ENCODE results near the gene COPE. TPM values are rescaled to one million over a fixed set of nuclear protein-coding genes. Genes with fewer than 3 reads are reported as not detected.

Gene COPE
- polyA plus RNA-seq, 1 donor from 2014 or later: 397 TPM

GRCh38 chr19:18871543-18871942 is 47.6 kb downstream of the COPE start:
- Histone ChIP-seq H3K36me3 (ENCODE audit: insufficient read depth, low read length) (no peaks in the 10 kb centered on the region), H4K20me1 (ENCODE audit: insufficient read depth) (no peaks in the 10 kb centered on the region), H3K9me2 (ENCODE audit: insufficient read depth, low read length) (no peaks in the 10 kb centered on the region), H3K27me3 (ENCODE audit: insufficient read depth, low read depth, low read length) (no peaks in the 10 kb centered on the region), H3K4me3 (ENCODE audit: low read length) (no peak overlapping the region), H3K4me2 (ENCODE audit: low read length) (no peak overlapping the region), H3K27ac (ENCODE audit: low read length) (no peak overlapping the region), H3K9ac (ENCODE audit: low read length) (no peak overlapping the region), H3K79me2 (replicated peaks; ENCODE audit: insufficient read depth, low read length) (no peaks in the 10 kb centered on the region), H3F3A (ENCODE audit: insufficient read depth, low read length, poor library complexity, severe bottlenecking) (no peaks in the 10 kb centered on the region), H2AFZ (ENCODE audit: low read depth, low read length) (no peak overlapping the region), H3K9me3 (ENCODE audit: low read length) (no peaks in the 10 kb centered on the region)
- TF ChIP-seq TAF1 (IDR thresholded peaks at IDR 0.05; ENCODE audit: low read depth): no peak
- TF ChIP-seq EP300 (conservative IDR thresholded peaks at IDR 0.05; ENCODE audit: poor library complexity, severe bottlenecking): no peak
- no peak for TF ChIP-seq EZH2 (IDR thresholded peaks at IDR 0.05; ENCODE audit: borderline replicate concordance, insufficient read depth, low read length, poor library complexity, severe bottlenecking)
- no peak for TF ChIP-seq SMC3 (conservative IDR thresholded peaks at IDR 0.05; ENCODE audit: poor library complexity)
- no peak for TF ChIP-seq MXI1 (conservative IDR thresholded peaks at IDR 0.05; ENCODE audit: poor library complexity, severe bottlenecking)
- no peak for TF ChIP-seq RAD21 (conservative IDR thresholded peaks at IDR 0.05)
- TF ChIP-seq REST (IDR thresholded peaks at IDR 0.05; ENCODE audit: borderline replicate concordance): no peak
- no peak for TF ChIP-seq CTCF (IDR thresholded peaks at IDR 0.05; ENCODE audit: poor library complexity, severe bottlenecking)
- no peak for TF ChIP-seq POLR2AphosphoS5 (IDR thresholded peaks at IDR 0.05)

- Histone ChIP-seq H3K4me2 (ENCODE audit: low read length) (no peak overlapping the region), H3K9ac (ENCODE audit: low read length) (no peak overlapping the region), H3K4me3 (ENCODE audit: low read length) (no peak overlapping the region), H4K20me1 (ENCODE audit: insufficient read depth) (no peaks in the 10 kb centered on the region), H3K79me2 (replicated peaks; ENCODE audit: insufficient read depth, low read length) (no peaks in the 10 kb centered on the region), H3K27me3 (ENCODE audit: insufficient read depth, low read depth, low read length) (no peaks in the 10 kb centered on the region), H3K9me3 (ENCODE audit: low read length) (no peaks in the 10 kb centered on the region), H3K36me3 (ENCODE audit: insufficient read depth, low read length) (no peaks in the 10 kb centered on the region), H3K9me2 (ENCODE audit: insufficient read depth, low read length) (no peaks in the 10 kb centered on the region), H3F3A (ENCODE audit: insufficient read depth, low read length, poor library complexity, severe bottlenecking) (no peaks in the 10 kb centered on the region), H3K27ac (ENCODE audit: low read length) (no peak overlapping the region), H2AFZ (ENCODE audit: low read depth, low read length) (no peak overlapping the region)
- TF ChIP-seq RAD21 (conservative IDR thresholded peaks at IDR 0.05): no peak
Measured at GRCh38 chr19:18870531-18871172, 48.5 kb downstream of the COPE start.
